CD4-positive, alpha-beta T cell treated with Interleukin-15 for 1 hour (primary cell): ENCODE data around the gene ARMC7.
"Not testable (repeated sequence)": the region's sequence is repeated elsewhere in the genome, so short reads cannot be mapped to it uniquely, and the experiment has no call there.

Experiments
- DNase-seq: peaks from one replicate; pipeline ENCODE4 v3.0.0-alpha.2; 2020

ARMC7 gene

DNA sequence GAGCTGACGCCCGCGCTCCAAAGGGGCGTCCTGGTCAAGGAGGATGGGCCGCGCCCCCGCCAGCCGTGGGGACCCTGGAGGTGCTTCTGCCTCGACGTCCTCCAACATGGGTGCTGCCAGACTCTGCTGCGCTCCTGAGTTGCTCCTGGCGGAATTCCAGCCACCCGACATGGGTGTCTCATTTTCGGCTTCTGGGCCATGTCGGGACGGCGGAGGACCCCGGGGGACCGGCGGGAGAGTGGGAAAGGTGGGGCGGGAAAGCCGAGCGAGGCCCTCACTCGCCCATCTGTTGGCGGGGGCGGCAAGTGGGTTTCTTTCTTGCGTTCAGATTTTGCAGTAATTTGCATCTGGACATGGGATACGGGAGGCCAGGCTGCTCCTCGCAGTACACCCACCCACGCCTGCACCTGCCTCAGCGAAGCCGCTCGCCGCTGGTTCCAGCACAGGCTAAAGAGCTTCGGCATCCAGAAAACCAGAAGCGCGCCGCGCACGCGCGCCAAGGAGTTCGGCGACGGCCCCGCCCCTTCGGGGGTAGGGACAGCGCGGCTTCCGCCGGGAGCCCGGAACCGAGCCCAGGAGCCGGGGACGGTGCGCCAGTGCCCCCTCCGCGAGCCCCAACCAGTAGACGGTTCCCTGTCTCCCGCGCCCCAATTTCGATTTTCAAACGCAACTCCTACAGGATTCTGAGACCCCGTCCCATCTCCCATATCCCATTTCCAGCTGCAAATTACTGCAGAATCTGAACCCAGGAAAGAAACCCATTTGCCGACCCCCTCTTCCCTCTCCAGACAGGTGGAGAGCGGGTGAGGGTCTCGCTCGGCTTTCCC, at the start of gene ARMC7:
Gene ARMC7, plus strand, starts transcription at position 563 of the 827 bp plus-strand sequence. CDS start 320 bp downstream, outside the sequence.
- peak; percentile 90 for DNase-seq

DNA sequence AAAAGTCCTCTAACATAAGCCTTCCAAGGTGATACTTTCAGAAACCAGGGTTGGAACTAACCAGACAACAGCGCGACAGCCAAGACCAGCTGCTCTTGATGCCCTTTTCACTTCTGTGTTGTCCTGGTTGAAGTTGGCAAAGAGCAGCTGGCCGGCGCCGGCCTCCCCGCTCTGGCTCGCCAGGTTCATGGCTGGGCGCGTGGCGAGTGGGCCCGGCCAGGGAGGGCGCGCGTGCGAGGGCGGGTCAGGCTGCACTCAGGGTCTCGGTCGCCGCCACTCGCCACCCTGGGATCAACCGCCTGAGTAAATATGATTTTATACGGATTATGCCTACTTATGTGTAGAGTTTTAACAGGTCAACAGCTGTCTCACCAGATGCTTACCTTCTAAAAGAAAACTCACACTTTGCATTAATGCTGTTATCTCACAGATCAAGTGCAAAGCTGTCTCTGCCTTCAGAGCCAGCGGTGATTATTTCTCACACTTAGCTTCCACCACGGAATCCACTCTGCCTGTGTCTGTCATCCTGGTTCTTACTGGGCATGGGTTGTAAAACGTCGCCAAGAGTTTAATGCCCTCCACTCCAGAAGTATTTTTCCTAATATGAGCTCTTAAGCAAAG, 49.2 kb upstream of the ARMC7 start:
- no peak for DNase-seq

DNA sequence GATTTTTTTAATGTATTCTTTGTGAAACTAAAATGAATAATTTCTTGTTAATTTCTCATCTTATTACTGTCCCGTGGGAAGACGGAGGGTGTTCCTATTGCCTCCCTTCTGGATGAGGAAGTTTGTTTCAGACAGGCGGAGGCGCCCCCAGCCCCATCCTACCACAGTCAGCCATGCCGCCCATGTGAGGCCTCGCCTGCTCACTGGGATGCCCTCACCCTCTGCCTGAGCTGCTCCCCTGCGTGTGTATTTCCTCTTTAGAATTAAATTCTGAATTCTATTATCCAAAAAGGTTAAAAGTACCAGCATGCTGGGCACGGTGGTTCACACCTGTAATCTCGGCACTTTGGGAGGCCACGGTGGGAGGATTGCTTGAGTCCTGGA, 48.7 kb upstream of the ARMC7 start:
- DNase-seq: no peak

DNA sequence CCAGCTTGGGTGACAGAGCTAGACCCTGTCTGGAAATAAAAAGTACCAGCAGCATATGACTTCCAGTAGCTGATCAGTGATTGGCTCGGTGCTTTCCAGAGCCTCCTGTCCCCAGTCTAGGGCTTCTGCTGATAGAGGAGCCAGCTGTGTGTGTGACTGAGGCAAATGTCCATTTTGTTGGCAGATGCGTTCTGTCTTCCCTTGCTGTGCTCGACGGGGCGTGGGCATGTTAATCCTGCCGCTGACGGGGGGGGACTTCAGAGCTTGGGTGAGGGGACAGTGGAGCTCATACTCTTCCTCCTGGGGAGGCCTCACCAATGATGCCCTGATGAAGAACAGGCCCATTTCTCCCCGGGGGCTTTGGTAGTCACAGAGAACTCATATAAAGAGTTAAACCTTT, 48.2 kb upstream of the ARMC7 start:
- no peak for DNase-seq

DNA sequence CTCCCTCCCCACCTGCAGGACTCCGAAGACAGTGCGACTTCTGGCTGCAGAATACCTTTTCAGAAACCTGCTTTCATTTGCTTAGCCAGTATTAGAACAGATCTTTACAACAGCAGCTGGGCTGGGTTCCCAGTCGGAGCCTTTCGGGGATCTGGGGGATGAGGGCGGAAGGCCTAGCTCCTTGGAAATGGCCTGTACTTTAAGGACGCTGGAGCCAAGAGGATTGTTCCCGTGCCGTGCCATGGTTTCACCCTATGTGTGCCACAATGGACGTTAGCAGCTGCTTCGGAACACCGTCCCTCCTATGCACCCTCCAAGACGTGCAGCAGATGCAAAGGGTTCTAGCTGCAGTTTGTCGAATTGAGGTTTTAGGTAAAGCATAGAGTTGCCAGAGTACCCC, 46.6 kb upstream of the ARMC7 start:
- DNase-seq: no peak

DNA sequence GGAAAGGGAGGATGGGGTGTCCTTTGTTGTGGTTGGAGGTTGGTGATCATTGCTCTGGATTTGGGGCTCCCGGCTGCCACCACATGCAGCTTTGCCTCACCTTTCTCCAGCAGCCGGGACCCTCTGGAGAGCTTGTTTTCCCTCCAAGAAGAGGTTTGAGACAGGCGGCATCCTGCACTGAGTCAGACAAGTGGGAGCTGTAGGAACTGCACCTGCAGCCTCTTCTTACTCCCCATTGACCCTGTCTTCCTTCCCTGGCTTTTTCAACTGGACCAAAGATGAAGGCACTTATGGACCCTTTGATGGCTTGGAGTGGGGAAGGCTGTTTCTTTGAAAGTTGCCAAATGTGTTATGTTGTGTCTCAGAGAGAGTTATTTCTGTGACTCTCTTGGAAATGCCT, 46.1 kb upstream of the ARMC7 start:
- DNase-seq: no peak

DNA sequence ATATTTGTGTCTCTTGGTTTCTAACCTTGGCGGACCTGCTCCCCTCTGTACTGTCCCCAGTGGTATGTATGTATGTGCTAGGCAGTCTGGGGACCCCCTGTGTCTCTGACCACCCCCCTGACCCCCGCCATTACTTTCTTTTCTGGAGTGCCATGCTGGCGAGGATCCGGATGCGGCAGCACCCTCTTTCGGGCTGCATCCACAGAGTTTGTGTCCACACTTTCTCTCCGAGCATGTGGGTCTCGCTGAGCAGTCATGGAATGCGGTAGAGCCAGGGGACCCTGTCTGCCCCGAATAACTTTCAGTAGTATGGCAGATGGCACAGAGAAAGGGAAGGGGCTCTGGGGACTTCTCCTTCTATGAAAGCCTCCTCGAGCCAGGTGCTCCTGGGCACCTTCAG, 45.7 kb upstream of the ARMC7 start:
- DNase-seq: no peak

DNA sequence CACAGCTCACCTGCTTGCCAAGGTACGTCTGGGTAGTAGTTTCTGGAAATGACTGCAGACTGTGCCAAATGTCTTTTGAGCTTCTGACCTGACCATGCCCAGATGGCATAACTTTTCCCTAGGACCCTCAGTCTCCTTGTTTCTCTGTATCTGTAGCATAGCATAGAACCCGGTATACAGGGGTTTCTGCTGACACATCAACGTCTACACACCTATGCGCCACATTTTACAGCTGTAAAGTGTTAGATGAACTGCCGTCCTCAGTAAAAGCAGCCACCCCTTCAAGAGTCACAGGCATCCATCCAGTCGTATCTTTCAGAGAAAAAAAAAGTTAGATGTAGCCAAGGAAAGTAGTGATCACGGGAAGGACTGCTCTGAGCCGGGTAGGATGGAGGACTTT, 45.3 kb upstream of the ARMC7 start:
- DNase-seq: no peak

DNA sequence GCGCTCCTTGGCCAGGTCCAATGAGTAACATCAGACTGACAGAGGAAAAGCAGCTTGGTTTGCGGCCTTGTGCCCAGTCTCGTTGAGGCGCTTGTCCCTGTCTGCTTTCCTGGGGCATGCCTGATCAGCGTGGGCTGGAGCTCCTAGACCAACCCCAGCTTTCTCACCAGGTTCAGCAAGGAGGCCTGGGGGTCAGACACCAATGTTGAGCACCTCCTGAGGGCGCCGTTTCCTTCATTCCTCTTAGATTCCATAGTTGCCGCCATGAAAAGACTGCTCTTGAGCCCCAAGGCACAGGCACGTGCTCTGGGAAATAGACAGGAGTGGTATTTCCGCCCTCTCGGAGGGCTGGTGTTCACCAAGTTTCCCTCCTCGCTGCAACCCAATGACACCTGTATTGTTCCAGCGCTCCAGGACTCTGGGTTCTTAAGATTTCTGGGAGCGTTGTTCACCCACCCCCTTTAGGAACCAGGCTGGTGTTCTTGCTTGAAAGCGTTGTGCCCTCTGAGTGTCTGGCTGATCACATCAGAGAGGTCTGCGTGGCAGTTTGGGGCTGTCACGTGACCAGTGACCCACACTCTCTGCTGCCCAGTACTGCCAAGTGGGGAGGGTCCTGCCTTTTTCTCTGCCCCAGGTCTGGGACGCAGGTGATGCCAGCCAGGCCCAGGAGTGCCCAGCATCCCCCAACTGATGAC, 44.8 kb upstream of the ARMC7 start:
- DNase-seq: no peak

DNA sequence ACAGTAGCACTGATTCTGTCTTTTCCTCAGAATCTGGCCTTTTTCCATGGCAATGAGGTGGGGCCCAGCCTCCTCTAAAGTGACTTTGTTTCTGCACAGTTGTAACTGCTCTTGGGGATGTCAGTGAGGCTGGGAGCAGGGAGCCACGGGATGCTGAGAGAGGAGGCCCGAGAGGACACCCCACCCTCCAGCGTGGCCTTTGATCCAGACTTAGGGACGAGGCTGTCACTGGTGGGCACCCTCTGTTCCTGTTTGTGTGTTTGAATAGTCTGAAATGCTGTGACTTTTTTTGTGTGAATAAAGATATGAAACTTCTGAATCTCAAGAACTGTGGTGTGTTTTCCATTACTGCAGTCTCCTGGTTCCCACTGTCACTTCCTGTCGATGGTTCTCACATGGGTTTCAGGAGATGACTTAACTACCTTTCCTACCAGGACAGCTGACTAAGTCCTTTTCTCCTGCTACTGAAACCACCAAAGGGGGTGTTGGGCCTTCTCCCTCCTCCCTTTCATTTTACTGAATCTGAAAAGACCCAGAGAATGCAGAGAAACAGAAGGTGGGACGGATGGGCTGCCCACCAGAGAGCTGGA, 44.1 kb upstream of the ARMC7 start:
- DNase-seq: no peak

DNA sequence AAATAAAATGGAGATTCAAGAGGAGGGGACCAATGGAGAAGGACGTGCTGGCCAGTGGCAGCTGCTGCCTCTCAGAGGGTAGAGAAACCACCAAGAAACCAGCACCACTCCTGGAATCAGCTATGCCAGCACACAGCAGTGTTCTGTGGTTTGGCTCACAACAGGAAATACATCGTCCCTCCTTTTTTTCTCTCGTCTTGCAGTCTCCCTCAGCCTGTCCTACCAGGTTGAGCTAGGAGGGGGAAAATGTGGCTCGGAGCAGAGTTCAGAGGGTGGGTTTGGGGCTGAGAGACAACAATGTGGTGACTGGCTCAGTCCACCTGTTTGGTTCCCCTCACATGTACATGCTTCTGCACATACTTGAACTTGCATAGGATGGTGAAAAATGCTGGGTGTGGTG, 41.9 kb upstream of the ARMC7 start:
- no peak for DNase-seq

DNA sequence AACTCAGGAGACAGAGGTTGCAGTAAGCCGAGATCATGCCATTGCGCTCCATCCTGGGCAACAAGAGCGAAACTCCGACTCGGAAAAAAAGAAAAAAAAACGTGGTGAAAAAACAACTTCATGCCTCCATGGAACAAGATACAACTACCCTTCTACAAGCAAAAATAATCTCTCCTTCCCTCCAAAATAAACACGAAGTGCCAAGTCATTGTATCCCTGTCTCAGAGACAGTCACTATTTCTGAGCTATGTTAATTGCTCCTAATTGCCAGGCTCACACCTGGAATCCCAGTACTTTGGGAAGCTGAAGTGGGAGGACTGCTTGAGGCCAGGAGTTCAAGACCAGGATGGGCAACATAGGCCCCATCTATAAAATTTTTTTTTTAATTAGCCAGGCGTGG, 41.0 kb upstream of the ARMC7 start:
- no peak for DNase-seq

DNA sequence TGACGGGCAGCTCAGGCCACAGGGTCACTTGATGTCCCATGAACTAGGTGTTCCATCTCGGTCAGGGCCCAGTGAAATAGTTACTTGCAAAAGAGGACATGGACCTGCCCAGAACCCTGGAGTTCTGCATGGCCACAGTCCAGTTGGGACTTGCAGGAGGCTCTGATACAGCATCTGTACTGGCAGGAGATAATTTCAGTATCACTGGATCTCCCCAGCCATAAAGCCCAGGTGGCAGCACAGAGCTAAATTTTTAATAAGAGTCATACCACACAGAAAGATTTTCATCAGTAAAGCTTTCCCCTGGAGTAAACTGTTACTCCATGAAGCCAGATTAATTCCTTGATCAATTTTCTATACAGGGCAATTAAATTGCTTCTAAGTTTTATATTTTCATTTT, 40.0 kb upstream of the ARMC7 start:
- no peak for DNase-seq

DNA sequence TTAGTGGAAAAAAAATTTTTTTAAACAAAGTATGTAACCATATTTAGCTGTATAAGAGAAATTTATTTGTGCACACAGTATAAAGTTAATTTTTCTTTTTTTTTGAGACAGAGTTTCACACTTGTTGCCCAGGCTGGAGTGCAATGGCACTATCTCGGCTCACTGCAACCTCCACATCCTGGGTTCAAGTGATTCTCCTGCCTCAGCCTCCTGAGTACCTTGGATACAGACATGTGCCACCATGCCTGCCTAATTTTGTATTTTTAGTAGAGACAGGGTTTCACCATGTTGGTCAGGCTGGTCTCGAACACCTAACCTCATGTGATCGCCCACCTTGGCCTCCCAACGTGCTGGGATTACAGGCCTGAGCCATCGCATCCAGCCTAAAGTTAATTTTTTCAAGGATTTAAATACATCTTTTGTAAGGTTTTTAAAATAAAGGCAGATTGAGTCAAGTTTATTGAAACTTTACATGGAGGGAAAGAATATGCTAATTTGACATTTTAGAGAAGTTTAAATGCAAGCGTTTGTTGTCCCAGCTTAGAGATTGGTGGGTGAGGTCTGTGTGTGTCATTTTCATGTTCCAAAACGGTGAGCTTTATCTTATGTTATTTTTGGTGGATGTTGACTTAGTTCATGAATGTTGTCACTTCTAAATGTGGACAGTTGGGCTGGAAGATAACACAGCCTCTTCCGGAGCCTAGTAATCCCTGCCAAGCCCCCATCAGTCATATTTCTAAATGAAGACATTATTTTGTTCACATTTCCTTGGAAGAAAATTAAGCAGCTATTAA, 38.1 kb upstream of the ARMC7 start:
- not testable (repeated sequence) for DNase-seq

DNA sequence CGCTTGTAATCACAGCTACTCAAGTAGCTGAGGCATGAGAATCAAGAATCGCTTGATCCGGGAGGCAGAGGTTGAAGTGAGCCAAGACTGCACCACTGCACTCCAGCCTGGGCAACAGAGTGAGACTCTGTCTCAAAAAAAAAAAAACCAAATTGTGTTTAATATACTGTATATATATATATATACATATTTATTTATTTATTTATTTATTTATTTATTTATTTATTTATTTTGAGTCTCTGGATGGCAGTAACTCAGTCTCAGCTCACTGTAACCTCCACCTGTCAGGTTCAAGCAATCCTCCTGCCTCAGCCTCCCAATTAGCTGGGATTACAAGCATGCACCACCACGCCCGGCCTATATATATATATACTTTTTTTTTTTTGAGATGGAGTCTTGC, 36.9 kb upstream of the ARMC7 start:
- not testable (repeated sequence) for DNase-seq

DNA sequence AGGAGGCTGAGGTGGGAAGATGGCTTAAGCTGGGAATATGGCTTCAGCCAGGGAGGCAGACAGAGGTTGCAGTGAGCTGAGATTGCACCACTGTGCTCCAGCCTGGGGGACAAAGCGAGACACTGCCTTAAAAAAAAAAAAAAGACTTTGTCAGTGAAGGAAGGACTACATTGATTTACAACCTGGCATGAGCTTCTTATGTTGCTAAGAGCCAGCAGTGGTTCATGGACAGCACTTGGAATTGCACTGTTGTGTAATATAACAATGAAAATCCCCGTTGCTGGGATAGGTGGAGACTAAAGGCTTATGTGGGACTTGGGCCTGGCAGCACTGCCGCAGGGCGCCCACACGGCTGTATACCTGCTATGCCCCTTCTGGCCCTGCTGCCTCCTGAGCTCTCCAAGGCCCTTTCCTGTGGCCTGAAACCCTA, 36.1 kb upstream of the ARMC7 start:
- DNase-seq: no peak

DNA sequence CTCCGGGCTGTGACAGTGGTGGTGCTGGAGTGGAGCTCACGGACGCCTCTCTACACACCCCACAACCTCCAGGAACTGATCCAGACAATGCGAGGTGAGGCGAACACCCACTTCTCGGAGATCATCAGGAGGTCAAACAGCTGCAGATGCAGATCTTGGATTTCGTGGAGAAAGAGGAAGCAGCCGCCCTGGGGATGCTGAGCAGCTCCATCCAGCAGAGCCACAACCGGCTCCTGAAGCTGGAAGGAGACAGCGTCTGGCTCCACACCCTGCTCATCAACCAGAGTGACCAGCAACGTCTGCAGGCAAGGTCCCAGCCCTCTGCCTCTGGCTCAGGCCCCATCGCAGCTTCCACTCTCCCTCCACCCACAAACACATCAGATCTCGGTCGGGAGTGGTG, 35.2 kb upstream of the ARMC7 start:
- no peak for DNase-seq

DNA sequence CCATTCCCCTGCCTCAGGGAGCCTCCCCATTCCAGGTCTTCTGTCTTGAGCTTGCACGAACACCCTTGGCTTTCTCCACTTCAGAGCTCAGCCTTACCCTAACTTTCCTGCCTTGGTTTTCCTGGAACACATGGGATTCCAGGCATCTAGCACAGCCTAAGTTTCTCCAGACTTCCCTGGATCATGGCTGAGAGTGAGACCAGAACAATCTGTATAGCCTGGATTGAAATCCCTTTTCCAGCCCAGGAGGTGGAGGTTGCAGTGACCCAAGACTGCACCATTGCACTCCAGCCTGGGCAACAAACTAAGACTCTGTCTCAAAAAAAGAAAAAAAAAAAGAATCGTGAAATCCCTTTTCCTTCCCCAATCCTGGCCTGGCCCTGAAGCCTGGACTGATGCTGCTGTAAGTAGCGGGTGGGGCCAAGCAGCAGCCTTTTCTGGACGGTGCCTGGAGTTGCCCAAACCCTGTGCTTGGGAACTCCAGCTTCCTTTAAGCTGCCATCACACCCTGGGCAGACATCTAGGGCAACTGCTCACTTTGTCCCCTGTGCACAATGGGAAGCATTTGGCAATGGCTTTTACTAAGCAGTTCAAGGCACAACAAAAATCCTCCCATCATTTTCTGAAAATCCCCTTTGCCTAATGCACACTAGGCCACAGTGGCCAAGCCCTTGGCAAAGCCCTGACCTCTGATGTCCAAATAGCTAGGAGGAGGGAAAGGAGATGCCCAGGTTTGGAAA, 34.0 kb upstream of the ARMC7 start:
- DNase-seq: no peak

DNA sequence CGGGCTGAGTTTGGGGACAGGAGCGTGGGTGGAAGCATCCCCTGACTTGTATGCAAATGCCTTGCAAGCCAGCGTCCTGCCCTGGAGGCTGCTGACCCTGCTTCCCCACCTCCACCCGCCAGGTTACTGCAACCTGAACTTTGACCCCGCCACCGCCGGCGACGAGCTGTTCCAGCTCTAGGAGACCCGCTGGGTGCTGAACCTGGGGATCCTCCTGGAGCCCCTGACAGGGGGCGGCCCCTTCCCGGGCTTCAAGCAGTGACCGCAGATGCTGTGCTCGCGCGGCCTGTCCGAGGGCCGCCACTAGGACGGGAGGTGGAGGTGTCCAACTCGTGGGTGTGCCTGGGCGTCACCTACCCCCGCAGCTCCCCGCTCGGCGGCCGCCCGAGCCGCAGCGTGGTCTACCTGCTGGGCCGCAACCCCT, 32.7 kb upstream of the ARMC7 start:
- no peak for DNase-seq

DNA sequence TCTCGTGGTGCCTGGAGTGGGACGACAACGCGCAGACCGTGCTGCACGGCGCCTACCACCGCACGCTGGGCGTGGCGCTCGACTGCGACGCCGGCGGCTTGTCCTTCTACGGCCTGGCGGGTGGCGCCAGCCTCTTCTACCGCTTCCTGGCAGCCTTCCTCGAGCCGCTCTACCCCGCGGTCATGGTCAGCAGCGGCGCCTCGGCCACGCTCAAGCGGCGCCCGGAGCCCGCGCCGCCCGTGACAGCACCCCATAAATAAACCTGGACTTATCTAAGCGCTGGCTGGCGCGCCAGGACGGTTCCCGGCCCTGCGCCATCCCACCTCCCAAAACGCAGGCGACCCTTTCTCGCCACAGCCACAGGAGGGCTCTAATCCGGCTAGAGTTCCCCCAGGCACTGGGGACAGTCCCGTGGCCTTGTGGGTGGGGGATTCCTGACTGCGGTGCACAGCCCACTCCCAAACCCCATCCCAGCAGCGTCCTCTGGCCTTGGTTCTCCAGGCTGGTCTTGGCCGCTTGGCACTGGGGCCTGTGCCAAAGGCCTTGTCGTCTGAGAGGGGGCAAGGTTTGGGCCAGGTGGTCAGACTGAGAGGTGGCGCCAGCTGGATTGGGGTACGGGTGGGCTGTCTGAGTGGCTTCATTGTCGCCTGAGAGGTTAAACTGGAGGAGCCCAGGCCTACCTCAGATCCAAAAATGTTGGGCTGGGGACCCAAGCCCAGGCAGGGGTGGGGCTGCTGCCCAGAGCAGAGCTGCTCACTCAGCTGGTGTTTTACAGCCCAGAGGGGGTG, 32.1 kb upstream of the ARMC7 start:
- DNase-seq: peak; percentile 57
